HL-60 (cell line): Measurements from ENCODE around the gene CTNNA3.

Experiments used
- DNase-seq, 2 experiments: peaks; one replicate each; pipeline ENCODE4 v3.0.0-alpha.2; 2010 to 2020; ENCODE audit warnings: low read depth in 1 of 2, low spot score in 1 of 2
- H3K27ac ChIP-seq: fragments of 250-450 bp; sonication (Bioruptor Pico); replicated peaks from 2 replicates; pipeline ENCODE4 v1.5.1; 2020; ENCODE audit warnings: mild to moderate bottlenecking, moderate library complexity
- H3K27me3 ChIP-seq: fragments of 250-450 bp; sonication (Bioruptor Pico); 2 replicates; pipeline ENCODE4 v1.5.1; 2021; ENCODE audit warnings: mild to moderate bottlenecking, moderate library complexity; ENCODE audit not compliant: insufficient read depth, poor library complexity, severe bottlenecking
- H3K4me3 ChIP-seq: replicated peaks from 2 replicates; pipeline ENCODE4 v1.5.1; 2011; ENCODE audit warnings: mild to moderate bottlenecking, control low read depth, low read length; ENCODE audit not compliant: insufficient read depth
- GABPA ChIP-seq: IDR thresholded peaks from 2 replicates; pipeline ENCODE4 v1.6.1; 2012; ENCODE audit warnings: low read depth
- POLR2AphosphoS5 ChIP-seq: IDR thresholded peaks from 2 replicates; pipeline ENCODE4 v1.6.1; 2012; ENCODE audit warnings: low read depth
- REST ChIP-seq: IDR thresholded peaks from 2 replicates; pipeline ENCODE4 v1.6.1; 2012; ENCODE audit warnings: low read depth; ENCODE audit not compliant: insufficient replicate concordance
- SPI1 ChIP-seq: IDR thresholded peaks from 2 replicates; pipeline ENCODE4 v1.6.1; 2012; ENCODE audit warnings: low read depth, mild to moderate bottlenecking, borderline replicate concordance
- TF ChIP-seq, protein P1 (sequence below): IDR thresholded peaks from one replicate; pipeline ENCODE4 v1.5.1; 2011; ENCODE audit warnings: low read length, control low read depth, inconsistent platforms; ENCODE audit not compliant: insufficient read depth

CTNNA3 gene

DNA sequence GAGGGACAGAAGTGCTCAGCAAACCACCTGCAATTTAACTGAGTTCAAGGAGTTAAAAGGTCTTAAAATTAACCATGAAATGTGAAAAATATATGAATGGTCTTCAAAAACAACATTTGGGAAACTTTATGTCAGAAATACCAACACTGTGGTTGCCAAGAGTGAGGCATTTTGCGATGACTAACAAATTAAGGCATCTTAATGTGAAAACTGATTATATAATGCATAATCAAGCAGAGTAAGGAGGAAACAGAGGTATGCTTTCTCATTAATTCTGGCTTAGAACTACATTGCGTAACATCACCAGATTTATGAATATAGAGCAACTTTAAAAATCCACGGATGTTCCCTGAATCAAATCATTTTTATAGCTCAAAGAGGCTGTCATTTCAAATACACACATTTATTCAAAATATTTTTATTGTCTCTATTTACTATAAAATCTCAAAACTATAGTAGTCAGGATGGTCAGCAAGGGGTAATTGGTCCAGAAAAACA is 434.6 kb downstream of the CTNNA3 start:
- Histone ChIP-seq H3K27ac (no peak overlapping the region), H3K27me3 (no peaks in the 10 kb centered on the region), H3K4me3 (no peak overlapping the region)
- DNase-seq = no peak
- TF ChIP-seq SPI1 (no peak), GABPA (no peak)
- TF ChIP-seq, protein P1, sequence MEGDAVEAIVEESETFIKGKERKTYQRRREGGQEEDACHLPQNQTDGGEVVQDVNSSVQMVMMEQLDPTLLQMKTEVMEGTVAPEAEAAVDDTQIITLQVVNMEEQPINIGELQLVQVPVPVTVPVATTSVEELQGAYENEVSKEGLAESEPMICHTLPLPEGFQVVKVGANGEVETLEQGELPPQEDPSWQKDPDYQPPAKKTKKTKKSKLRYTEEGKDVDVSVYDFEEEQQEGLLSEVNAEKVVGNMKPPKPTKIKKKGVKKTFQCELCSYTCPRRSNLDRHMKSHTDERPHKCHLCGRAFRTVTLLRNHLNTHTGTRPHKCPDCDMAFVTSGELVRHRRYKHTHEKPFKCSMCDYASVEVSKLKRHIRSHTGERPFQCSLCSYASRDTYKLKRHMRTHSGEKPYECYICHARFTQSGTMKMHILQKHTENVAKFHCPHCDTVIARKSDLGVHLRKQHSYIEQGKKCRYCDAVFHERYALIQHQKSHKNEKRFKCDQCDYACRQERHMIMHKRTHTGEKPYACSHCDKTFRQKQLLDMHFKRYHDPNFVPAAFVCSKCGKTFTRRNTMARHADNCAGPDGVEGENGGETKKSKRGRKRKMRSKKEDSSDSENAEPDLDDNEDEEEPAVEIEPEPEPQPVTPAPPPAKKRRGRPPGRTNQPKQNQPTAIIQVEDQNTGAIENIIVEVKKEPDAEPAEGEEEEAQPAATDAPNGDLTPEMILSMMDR = no peak

- Histone ChIP-seq H3K27ac (no peak overlapping the region), H3K4me3 (no peak overlapping the region), H3K27me3 (no peaks in the 10 kb centered on the region)
- TF ChIP-seq SPI1 (no peak), POLR2AphosphoS5 (no peak), GABPA (no peak)
- TF ChIP-seq, protein P1 = no peak
- DNase-seq = no peak
Measured at GRCh38 chr10:67259319-67259929, 436.6 kb downstream of the CTNNA3 start.

DNA sequence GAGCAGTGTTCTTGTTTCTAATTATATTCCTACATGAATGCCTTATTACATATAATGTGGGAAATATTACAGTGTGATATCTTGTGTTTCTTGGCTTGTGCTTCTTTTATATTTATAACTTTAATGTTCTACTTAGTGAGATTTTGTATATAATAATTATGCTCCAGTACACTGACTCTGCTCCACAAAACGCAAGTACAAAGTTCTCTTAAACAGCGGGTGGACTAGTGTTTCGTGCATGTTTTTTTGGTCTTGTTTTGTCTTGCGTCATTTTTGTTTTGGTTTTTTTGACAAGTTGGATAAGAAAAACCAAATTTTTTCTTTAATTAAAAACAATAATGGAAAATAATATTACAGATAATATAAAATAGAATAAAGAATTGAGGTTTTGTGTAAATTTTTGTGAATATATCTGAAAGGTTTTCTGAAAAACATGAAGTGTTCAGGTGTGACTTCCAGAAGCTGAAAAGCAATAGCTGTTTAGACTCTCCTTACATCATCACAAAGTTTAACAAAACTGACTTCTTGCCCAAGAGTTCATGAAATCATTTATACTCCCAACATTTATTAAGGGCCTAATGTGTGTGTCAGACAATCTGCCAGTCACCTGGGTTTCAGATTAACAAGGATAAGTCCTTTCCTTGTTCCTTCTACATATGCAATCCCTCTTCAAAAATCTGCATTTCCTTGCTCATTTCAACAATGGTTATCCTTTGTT is 438.4 kb downstream of the CTNNA3 start:
- no peak for TF ChIP-seq POLR2AphosphoS5
- no peak for TF ChIP-seq GABPA
- TF ChIP-seq, protein P1 = no peak
- TF ChIP-seq REST = no peak
- no peak for TF ChIP-seq SPI1
- no peak overlapping the region for H3K4me3 ChIP-seq
- H3K27ac ChIP-seq = no peak overlapping the region
- DNase-seq = no peak
- H3K27me3 ChIP-seq = no peaks in the 10 kb centered on the region

- Histone ChIP-seq H3K4me3 (no peak overlapping the region), H3K27ac (no peak overlapping the region), H3K27me3 (no peaks in the 10 kb centered on the region)
- no peak for TF ChIP-seq GABPA
- no peak for TF ChIP-seq POLR2AphosphoS5
- TF ChIP-seq, protein P1 = no peak
- TF ChIP-seq SPI1 = no peak
- no peak for TF ChIP-seq REST
- DNase-seq = no peak
Measured at GRCh38 chr10:67257018-67257417, 439.0 kb downstream of the CTNNA3 start.
